Measurements from ENCODE around the gene CSNK1G2.

Gene CSNK1G2

GRCh38 chr19:1909761-1910080 lies 31.3 kb upstream of the CSNK1G2 start:
- TF ChIP-seq SNAI2 (CRISPR knock-in tag; IDR thresholded peaks at IDR 0.05) (no peak), ZNF565 (CRISPR knock-in tag; conservative IDR thresholded peaks at IDR 0.05; ENCODE audit: low read depth) (no peak), CSRNP3 (CRISPR knock-in tag; IDR thresholded peaks at IDR 0.05) (no peak), BACH2 (CRISPR knock-in tag; IDR thresholded peaks at IDR 0.05; ENCODE audit: borderline replicate concordance) (no peak), ZNF70 (CRISPR knock-in tag; IDR thresholded peaks at IDR 0.05) (no peak), ZC3H10 (CRISPR knock-in tag; IDR thresholded peaks at IDR 0.05) (no peak), ZNF8 (CRISPR knock-in tag; IDR thresholded peaks at IDR 0.05) (no peak), ZFP30 (CRISPR knock-in tag; IDR thresholded peaks at IDR 0.05) (no peak), TCF4 (CRISPR knock-in tag; IDR thresholded peaks at IDR 0.05; ENCODE audit: borderline replicate concordance) (no peak), POU6F1 (CRISPR knock-in tag; IDR thresholded peaks at IDR 0.05; ENCODE audit: borderline replicate concordance, low read depth) (no peak), OSR1 (CRISPR knock-in tag; IDR thresholded peaks at IDR 0.05) (no peak), ARNTL (CRISPR knock-in tag; IDR thresholded peaks at IDR 0.05; ENCODE audit: borderline replicate concordance, low read depth) (no peak), ESRRG (CRISPR knock-in tag; IDR thresholded peaks at IDR 0.05) (no peak), TOX (CRISPR knock-in tag; IDR thresholded peaks at IDR 0.05; ENCODE audit: borderline replicate concordance) (no peak), PPARA (CRISPR knock-in tag; IDR thresholded peaks at IDR 0.05; ENCODE audit: borderline replicate concordance) (no peak), RARB (CRISPR knock-in tag; IDR thresholded peaks at IDR 0.05) (no peak), CSDC2 (CRISPR knock-in tag; IDR thresholded peaks at IDR 0.05) (no peak), ISL1 (CRISPR knock-in tag; IDR thresholded peaks at IDR 0.05) (no peak), PATZ1 (CRISPR knock-in tag; IDR thresholded peaks at IDR 0.05; ENCODE audit: borderline replicate concordance) (no peak)
- no peak for ATAC-seq

GRCh38 chr19:1910177-1910576 lies 30.8 kb upstream of the CSNK1G2 start:
- TF ChIP-seq POU6F1 (CRISPR knock-in tag; IDR thresholded peaks at IDR 0.05; ENCODE audit: borderline replicate concordance, low read depth) (no peak), TCF4 (CRISPR knock-in tag; IDR thresholded peaks at IDR 0.05; ENCODE audit: borderline replicate concordance) (peak; percentile 98)
- no peak for ATAC-seq

- TF ChIP-seq ARNTL (CRISPR knock-in tag; IDR thresholded peaks at IDR 0.05; ENCODE audit: borderline replicate concordance, low read depth) (no peak), GLIS3 (CRISPR knock-in tag; IDR thresholded peaks at IDR 0.05) (no peak), ZNF70 (CRISPR knock-in tag; IDR thresholded peaks at IDR 0.05) (no peak), CSRNP3 (CRISPR knock-in tag; IDR thresholded peaks at IDR 0.05) (no peak), ZC3H10 (CRISPR knock-in tag; IDR thresholded peaks at IDR 0.05) (no peak), TOX (CRISPR knock-in tag; IDR thresholded peaks at IDR 0.05; ENCODE audit: borderline replicate concordance) (no peak), SNAI2 (CRISPR knock-in tag; IDR thresholded peaks at IDR 0.05) (no peak), PATZ1 (CRISPR knock-in tag; IDR thresholded peaks at IDR 0.05; ENCODE audit: borderline replicate concordance) (no peak), PPARA (CRISPR knock-in tag; IDR thresholded peaks at IDR 0.05; ENCODE audit: borderline replicate concordance) (no peak), TSHZ2 (CRISPR knock-in tag; IDR thresholded peaks at IDR 0.05) (no peak), ZFP3 (CRISPR knock-in tag; IDR thresholded peaks at IDR 0.05) (no peak), ISL1 (CRISPR knock-in tag; IDR thresholded peaks at IDR 0.05) (no peak), BACH2 (CRISPR knock-in tag; IDR thresholded peaks at IDR 0.05; ENCODE audit: borderline replicate concordance) (no peak), RARB (CRISPR knock-in tag; IDR thresholded peaks at IDR 0.05) (no peak), ESRRG (CRISPR knock-in tag; IDR thresholded peaks at IDR 0.05) (no peak), CSDC2 (CRISPR knock-in tag; IDR thresholded peaks at IDR 0.05) (no peak), ZFP30 (CRISPR knock-in tag; IDR thresholded peaks at IDR 0.05) (no peak), ZNF8 (CRISPR knock-in tag; IDR thresholded peaks at IDR 0.05) (no peak), ZNF565 (CRISPR knock-in tag; conservative IDR thresholded peaks at IDR 0.05; ENCODE audit: low read depth) (no peak), OSR1 (CRISPR knock-in tag; IDR thresholded peaks at IDR 0.05) (no peak)
- ATAC-seq, result no peak
Observed at GRCh38 chr19:1911098-1911497, 29.9 kb upstream of the CSNK1G2 start.

Data from SK-N-SH treated with all-trans-retinoic acid at 6 μM for 48 hours (cell line).